Transverse colon (tissue), 3 donors: ENCODE data around the gene NME8.

ENCODE experiments used
- EP300 ChIP-seq: sonication (generic); formaldehyde crosslinking; IDR thresholded peaks from one replicate; pipeline ENCODE4 v1.6.1; 2017; ENCODE audit warnings: antibody characterized with exemption, low read depth
- TF ChIP-seq, protein P1 (sequence below), 5 experiments: fragments of 200-600 bp in 3 of 5; fragments of 450-650 bp in 2 of 5; sonication (generic) in 3 of 5; IDR thresholded peaks; 1 replicate in 2 of 5; 2 replicates in 3 of 5; pipeline ENCODE4 v1.5.1; 2016 to 2017; ENCODE audit warnings: antibody characterized with exemption in 5 of 5, inconsistent platforms in 3 of 5, mild to moderate bottlenecking in 2 of 5, moderate library complexity in 1 of 5

DNA sequence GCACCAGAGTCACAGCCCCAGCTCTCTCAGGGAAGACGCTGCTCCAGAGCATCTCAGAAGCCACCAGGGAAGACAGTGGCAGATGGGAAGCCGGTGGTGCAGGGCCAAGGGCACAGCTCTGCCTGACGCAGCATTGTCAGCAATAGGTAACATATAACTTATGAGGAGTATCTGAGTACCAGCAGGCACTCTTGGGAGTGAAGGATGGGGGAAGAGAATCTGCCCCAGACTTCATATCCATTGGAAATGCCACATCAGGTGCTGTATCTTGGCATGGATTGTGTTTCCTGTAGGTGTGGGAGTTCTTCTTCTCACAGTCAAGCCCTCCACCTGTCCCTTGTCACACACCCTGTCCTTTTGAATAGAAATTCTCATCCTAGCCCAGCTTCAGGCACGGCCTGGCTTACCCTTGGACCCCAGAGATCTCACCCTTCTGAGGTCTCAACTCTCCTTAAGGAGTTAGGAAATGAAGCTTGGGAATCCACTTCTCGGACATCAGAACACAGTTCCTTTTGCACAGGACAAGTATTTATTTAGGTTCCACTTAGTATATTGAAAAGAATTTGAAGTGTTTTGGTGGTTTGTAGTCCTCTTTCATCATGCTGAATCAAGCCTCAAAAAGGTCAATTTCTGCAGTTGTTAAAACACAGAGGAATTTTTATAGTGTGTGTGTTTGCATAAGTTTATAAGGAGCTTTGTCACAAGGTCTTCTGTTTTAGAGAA, 82.0 kb downstream of the NME8 start:
- TF ChIP-seq, protein P1, sequence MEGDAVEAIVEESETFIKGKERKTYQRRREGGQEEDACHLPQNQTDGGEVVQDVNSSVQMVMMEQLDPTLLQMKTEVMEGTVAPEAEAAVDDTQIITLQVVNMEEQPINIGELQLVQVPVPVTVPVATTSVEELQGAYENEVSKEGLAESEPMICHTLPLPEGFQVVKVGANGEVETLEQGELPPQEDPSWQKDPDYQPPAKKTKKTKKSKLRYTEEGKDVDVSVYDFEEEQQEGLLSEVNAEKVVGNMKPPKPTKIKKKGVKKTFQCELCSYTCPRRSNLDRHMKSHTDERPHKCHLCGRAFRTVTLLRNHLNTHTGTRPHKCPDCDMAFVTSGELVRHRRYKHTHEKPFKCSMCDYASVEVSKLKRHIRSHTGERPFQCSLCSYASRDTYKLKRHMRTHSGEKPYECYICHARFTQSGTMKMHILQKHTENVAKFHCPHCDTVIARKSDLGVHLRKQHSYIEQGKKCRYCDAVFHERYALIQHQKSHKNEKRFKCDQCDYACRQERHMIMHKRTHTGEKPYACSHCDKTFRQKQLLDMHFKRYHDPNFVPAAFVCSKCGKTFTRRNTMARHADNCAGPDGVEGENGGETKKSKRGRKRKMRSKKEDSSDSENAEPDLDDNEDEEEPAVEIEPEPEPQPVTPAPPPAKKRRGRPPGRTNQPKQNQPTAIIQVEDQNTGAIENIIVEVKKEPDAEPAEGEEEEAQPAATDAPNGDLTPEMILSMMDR (IDR thresholded peaks at IDR 0.05), result no peak
- no peak for TF ChIP-seq EP300
